ENCODE measurements around the gene HAUS3.
"Not testable (repeated sequence)": the region's sequence is repeated elsewhere in the genome, so short reads cannot be mapped to it uniquely, and the experiment has no call there.

HAUS3 gene

DNA sequence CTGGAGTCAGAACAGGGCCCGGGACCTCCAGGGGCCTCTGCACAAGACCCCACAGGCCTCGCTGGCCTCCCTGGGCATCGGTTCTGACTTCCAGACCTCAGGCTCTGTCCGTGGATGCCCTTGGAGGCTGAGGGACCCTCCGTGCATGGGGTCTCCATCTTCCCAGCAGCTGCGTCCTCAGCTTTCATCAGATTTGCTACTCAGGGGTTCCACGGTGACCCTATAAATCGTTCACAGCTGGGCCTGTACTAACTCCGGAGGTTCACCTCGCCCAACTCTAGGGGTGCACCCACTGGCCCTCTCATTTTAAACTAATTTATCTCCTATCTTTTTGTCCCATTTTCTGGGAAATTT lies 33.1 kb upstream of the HAUS3 start:
- ATAC-seq = not testable (repeated sequence)

DNA sequence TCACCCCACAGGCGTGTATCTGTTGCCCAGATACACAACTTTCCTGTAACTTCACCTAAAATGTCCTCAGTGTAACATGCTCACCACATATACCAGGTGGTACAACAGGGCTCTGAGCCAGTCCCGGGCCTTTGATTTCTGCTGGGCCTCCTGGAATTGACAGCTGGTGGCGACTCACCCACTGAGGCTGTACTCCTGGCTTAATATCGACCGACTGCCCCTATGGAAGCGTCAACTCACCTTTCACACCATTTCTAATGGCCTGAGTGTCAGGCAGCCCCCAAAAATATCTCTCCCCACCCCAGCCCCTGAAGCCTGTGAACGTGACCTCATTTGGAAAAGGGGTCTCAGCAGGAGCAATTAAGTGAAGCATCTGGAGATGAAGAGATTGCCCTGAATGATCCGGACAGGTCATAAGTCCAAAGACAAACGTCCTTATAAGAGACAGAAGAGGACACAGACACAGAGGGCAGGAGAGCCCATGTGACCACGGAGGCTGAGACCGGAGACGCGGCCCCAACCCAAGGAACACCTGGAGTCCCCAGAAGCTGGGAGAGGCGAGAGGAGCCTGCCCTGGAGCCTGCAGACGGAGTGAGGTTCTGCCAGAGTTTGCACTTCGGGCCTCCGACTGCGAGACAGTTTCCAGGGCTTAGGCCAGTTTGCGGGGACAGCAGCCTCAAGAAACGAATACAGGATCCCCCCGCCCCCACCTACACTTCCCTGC lies 32.6 kb upstream of the HAUS3 start:
- no peak for ATAC-seq

DNA sequence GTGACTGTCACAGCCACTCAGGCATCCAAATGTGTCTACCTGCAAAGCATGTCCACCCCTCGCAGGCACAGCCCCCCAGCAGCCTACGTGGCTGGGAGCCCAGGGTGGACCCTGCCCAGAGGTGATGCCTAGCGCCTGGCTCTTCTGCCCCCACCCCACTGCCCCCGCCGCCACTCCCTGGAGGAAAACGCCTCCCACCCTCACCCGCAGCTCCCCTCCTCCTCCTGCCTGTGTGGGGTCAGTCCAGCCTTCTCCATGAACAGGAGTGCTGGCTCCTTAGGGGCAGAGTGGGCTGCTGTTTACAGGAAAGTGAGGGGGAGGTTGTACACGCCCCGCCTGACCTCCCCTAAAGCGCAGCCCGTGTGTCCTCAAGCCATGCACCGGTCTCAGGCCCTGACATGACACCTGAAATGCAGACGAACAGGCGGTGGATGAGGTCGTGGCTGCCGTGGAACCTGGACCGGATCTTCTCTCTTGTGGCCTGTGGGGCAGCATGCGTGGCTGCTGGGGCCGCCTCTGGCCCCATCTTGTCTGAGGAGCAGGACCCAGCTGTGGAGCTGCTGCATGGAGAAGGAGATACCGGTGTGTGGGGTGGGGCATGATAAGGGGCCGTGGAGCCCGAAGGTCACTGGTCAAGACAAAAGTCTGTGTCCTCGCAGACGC lies 31.9 kb upstream of the HAUS3 start:
- ATAC-seq = no peak

DNA sequence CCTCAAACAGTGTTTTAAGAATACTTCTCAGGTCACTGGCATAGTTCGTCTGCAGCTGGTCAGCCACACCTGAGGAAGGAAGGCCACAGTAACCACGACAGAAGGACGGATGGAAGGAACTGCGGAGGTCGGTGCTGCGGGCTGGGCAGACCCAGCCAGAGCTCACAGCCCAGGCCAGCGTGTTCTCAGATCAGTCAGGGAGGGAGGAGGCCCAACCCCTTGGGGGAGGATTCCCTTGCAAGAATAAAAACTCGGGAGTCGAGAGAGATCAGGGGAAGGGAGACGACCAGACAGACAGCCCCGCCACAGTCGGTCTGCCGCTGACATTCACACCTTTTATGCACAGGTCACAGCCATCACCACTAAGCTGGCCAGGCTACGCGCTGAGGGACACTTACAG lies 31.3 kb upstream of the HAUS3 start:
- ATAC-seq = no peak

DNA sequence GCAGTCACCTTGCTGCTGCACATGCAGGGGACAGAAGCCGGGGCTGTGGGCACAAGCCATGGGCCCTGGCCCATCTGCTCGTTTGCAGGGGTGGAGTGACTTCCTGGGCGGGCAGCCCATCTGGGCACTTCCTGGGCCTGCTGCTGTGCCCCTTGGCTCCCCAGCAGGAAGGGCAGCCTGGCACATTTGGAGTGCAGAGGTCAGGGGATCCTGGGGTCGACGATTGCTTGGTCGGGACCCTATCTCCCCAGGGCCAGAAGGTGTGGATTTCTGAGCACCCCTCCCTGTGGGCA lies 30.9 kb upstream of the HAUS3 start:
- ATAC-seq = no peak

DNA sequence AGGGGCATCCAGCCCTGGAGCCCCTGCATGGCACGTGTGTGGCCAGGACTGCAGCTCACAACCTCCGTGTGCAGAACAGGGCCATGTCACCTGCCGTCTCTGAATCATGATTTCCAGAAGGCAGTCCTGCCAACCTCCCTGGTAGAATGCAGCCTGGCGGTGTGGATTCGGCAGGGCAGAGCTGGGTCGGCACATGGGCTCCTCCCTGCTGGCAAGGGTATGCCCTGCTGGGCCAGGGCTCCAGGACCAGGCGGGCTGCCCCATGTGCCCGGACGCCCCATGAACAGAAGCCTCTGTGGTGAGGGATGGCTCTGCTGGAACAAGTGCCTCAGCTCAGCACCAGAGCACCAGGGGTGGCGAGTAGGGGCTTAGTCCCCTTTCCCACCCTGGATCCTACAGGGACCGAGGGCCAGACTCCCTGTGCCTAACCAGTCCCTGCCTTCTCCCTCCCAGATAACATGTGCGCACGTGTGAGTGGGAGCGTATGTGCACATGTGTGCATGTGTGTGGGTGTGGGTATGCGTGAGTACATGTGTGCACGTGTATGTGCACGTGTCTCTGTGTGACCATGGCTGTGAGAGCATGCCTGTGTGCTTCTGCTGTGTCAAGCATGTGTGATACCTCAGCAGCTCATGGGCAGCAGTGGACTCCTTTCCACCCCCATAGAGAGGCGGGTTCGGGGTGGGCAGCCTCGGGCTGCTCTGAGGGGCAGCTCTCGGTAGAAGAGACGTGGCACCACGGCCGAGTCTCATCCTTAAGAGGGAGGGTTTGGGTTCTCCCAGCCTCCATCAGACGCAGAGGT lies 30.3 kb upstream of the HAUS3 start:
- no peak for ATAC-seq

DNA sequence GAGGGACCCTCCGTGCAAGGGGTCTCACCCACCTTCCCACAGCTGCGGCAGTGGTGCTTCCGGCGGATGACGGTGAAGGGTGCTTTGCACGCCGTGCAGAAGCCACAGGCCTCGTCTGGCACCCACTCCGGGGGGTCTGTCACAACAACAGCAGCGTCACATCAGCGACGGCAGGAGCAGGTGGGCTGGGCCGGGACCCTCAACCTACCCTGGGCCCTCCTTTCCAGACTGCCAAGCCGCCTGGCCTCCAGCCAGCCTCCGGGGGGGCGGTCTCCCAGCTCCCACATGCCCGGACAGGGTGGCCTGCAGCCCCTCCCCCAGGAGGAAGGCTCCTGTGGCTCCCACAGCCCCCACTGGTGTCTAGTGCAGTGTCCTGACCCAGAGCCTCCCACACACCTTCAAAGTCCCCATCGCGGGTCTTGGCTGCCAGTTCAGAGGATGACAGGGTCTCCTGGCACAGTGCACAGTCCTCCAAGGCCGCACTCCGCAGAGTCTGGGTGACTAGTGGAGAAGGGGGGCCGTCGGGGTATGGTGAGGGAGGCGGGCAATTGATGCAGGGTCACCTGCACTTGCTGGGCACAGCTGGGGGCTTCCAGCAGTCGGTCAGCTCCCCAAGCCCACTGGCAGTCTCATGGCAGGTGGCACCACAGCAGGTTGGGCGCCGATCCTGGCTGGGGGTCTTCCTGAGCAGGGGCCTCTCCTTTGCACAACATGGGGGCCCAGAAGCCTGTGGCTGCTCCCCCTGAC lies 29.5 kb upstream of the HAUS3 start:
- ATAC-seq = no peak

DNA sequence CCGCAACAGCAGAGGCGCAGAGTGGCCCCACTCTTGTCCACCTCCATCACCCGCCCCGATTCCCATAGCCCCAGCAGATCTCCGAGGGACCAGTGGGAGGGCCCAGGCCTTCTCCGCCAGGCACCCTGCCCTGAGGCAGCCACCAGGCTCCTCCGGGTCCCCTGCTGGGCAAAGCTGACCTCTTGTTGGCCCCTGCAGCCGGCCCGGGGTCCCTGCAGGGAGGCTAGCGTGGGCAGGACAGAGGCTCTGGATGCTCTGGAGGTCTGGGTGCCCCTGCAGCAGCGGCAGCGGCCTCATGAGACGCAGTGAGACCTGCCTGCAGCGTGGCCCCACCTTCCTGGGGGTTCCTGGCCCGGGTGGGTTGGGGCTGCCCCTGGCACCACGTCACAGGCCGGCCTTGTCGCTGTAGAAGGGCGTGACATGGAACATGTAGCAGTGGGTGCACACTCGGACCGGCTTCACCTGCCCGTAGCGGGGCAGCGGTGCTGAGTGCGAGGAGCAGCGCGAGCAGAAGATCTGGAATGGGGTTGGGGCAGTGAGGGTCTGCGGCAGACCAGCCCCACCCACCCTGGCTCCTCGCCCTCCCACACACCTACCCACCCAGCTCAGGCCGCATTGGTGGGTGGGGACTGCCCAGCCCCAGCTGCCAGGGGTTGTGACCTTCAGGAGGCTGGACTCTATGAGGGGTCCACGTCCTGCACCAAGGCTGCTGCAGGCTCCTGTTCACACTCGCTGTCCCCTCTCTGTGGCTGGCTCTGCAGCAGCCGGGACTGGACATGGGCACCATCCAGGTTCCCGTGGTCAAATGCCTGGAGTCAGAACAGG lies 28.6 kb upstream of the HAUS3 start:
- no peak for ATAC-seq

DNA sequence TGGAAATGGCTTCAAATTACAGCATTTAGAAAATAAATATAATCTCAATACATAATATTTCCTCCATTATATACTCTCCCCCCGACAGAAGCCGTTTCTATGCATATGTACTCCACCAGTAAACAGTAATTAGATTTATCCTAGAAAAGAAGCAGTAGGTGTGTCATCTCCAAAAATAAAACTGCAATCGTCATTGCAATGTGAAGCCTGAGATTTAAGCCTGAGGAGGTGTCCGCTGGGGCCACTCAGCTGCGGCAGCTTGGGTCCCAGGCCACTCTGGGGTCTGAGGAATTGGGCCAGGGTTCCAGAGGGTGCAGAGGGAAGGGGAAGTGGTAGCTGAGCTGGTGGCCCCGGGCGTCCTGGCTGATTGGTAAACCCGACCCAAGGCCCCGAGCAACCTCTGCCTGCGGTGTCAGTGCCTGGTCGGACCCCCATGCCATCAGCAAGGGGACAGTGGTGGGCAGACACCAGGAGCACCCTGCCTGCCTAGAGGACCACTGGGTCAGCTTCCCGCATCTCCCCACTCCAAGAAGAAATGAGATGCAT lies 27.8 kb upstream of the HAUS3 start:
- no peak for ATAC-seq

DNA sequence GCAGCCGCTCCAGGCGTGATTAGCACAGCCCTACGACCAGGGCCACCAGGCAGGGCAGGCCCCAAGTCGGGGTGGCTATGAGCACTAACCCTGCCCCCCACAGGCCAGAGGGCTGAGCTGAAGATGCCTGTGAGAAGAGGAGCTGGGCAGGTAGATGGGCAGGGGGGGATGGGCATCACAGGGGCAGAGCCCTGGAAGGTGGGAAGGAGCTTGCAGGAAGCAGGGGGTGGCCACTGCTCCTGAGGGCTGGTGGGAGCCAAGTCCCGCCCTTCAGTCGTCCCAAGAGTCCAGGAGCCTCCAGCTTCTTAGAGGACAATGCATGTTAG lies 27.2 kb upstream of the HAUS3 start:
- ATAC-seq = no peak

DNA sequence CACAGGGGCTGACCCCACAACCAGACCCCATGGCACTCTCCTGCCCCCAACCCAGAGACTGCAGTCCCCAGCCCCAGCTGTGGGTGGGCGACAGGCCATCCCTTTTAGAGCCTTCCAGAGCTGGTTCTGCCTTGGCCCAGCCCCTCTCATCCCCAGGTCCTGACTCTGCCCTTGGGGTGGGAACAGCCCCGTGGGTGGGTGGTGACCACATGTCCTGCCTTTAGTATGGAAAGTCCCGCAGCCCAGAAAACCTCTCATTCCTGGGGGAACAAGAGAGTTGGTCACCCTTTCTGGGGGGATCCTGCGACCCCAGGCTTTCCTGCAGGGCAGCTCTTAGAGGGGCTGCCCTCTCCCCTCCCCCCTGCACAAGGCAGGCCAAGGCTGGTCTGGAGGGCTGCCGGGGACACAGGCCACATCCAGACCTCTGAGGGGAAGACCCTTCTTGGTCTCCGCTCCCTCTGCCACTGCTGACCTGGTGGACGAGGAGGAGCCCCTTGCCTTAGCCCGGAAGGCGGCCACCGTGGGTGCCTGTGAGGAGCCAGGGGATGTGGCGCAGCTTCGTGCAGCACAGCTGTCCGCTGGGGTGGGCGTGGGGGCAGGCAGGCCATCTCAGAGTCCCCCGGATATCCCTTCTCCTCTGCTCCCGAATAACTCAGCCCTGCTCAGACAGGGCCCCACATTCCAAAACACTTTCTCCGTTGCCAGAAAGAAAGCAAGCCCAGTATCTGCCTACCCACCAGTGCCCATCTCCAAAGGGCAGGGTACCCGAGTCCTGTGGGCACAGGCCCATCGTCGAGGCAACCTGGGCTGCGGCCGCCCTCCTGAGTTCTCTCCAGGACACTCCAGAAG lies 26.7 kb upstream of the HAUS3 start:
- no peak for ATAC-seq

DNA sequence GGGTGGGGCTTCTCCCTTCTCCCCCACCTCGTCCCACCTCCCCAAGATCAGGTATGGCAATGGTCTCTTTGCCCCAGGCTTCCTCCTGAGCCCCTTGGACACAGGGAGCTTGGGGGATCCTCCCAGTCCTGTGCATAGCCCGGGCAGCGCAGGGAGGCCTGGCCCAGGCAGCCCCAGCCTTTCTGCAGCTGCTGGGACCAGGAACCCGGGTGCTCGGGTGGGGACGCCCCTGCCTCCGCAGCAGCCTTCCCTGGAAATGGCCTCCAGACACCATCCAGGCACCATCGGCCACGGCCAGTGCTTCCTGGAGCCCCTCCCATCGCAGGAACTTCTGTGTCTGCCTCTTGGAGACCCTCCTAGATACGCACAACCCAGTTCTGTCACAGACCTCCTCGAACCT lies 25.9 kb upstream of the HAUS3 start:
- ATAC-seq = no peak

DNA sequence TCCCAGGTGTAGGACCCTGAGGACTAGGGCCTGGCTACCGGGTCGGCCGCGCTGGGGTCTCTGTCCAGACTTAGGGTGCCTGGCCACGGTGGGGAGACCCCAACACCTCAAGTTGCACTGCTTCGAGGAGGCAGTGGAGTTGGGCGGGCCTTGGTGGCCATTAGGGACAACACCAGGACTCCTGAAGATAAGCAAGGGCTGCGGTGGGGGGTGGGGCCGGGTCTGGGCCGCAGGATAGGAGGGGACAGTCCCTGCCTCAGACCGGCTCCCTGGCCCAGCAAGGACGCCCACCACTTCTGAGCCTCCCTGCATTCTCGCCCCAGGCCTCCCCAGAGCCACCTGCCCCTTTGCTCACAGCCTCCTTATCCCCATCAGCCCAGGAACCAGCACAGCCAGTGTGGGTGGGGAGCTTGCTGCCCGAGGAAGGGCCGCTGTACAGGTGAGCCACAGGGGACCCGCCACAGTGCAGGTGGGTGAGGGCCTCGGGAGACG lies 25.4 kb upstream of the HAUS3 start:
- ATAC-seq = no peak

DNA sequence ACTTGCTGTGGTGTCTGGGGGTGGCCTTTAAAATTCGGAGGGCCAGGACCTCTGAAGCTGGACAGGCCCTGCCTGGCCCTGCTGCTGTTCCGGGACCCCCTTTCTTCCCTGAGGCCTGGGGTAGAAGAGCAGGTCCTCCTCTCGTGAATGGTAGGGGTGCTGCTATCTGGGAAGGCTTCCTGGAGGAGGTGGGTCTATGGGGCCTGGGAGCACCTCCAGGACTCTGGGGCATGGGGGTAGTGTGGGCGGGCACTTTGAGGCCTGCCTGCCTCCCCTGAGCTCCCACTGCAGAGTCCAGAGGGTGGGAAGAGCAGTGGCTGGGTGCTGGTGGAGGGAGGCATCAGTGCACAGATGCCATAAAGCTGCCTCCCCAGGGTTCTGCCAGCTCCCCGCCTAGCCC lies 24.9 kb upstream of the HAUS3 start:
- no peak for ATAC-seq

DNA sequence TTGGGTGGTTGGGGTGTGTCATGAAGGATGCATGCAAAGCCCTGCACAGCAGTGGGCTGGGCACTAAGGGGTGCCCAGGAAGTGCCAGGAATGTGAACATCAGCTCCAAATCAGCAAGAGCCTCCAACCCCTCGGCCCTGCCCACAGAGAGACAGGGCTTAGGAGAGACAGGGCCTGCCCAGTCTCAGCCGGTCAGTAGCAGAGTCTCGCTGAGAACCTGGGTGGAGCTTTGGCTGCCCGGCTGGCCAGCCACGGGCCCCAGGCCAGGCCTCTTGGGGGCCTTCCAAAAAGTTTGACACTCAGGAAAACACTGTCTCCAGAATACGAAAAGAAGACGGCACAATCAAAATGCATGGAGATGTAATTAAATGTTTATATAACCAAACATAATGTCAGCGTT lies 24.3 kb upstream of the HAUS3 start:
- ATAC-seq = no peak

DNA sequence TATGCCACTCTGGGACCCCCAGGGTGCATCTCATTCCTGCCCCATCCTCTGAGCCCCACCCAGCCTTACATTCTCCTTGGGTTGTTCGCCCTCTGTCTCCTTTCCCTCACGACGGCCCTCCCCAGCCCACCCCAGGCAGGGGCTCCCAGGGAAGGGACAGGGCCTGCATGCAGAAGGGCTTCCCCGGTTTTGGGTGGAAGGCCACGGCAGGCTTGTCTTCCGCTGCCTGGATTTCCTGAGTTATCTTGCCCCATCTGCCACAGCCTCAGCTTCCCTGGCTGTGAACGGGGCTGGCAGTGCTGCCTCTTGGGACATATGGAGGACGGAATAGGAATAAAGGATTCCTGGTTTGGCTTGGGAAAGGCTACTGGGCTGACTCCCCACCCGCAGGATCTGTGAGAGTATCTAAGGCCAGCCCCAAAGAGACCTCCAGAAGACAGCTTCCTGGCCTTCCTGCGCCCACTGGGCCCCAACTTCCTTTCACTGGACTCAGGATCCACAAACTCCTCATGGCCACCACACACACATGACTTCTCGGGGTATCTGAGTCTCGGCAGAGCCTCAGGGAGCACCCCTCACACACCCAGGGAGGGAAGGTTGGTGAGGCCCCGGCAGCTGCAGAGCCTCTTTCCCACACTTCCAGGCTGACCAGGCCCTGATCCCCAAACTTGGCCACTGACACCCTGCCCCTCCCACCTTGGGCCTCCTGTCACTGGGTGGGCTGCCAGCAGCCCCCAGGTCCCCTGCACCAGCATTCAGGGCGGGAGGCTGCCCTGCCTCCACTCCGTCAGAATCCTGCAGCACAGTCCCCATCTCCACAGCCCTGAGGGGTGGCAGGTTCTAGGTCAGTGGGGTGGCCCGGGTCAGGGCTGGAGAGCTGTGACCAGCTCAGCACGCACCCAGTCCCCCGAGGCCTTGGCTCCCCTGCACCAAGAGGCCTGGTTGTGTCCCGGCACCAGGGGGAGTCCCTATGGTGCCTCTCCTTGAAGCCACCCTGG lies 23.5 kb upstream of the HAUS3 start:
- no peak for ATAC-seq

DNA sequence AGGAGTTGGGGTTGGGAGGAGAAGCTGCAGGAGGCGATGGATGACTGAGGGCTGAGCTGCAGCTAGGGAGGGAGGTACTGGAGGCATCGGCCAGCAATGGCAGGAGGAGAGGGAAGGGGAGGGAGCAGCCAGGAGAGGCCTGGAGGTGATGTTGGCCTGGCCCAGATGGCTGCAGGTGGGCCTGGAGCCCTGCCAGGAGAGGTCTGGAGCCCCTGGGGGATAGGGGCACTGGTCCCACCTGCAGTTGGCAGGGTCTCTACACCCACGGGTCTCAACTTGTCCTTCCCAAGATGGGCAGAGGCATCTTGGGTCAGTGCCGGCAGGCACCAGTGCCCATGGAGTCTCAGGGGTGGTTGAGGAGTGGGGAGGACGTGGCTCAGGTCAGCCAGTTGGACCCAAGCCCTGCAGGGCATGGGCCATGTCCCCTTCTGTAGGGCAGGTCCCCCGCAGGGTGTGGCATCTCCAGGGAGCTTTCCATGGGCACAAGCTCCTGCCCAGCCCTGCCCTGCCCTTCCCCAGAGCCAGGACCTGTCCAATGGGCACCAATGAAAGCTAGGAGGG lies 22.6 kb upstream of the HAUS3 start:
- ATAC-seq = no peak

DNA sequence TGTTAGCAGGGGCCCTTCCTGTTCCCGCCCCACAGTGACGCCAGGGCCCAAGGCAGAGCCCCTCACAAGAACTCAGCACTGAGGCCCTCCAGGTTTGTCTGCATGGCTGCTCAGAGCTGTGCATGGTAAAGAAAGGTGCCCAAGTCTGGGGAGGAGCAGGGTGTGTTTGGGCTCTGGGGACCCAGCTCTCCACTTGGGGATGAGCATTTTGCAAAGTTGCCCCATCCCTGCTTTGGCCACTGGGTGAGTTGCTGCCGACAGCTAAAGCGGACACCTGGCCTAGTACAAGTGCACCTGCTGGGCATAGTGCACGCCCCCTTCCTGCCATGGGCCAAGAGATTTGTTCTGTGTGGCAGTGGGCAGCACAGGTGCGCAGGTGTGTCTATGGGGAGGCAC lies 22.0 kb upstream of the HAUS3 start:
- no peak for ATAC-seq

DNA sequence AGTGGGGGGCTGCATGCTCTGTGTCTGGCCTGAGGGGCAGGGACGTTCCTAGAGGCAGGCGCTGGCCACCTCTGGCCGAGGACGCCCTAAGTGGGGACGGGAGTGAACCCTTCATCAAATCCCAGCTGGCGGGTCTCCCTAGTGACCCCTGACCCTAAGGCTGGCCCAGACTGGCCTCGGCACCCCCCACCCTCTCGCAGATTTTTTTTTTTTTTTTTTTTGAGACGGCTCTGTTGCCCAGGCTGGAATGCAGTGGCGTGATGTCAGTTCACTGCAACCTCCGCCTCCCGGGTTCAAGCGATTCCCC lies 21.0 kb upstream of the HAUS3 start:
- no peak for ATAC-seq
